Measurements from ENCODE around the gene FPR1.
A peak's percentile ranks its signal among the peaks of the same experiment; 100 is the strongest.

Gene FPR1, protein sequence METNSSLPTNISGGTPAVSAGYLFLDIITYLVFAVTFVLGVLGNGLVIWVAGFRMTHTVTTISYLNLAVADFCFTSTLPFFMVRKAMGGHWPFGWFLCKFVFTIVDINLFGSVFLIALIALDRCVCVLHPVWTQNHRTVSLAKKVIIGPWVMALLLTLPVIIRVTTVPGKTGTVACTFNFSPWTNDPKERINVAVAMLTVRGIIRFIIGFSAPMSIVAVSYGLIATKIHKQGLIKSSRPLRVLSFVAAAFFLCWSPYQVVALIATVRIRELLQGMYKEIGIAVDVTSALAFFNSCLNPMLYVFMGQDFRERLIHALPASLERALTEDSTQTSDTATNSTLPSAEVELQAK

GRCh38 chr19:51751655-51752054, at the start of gene FPR1:
TSS of gene FPR1 (minus strand) at chr19:51751878. CDS start at chr19:51746994, 4,884 bp downstream.
- DNase-seq (ENCODE audit: low read depth, low spot score) = no peak

DNA sequence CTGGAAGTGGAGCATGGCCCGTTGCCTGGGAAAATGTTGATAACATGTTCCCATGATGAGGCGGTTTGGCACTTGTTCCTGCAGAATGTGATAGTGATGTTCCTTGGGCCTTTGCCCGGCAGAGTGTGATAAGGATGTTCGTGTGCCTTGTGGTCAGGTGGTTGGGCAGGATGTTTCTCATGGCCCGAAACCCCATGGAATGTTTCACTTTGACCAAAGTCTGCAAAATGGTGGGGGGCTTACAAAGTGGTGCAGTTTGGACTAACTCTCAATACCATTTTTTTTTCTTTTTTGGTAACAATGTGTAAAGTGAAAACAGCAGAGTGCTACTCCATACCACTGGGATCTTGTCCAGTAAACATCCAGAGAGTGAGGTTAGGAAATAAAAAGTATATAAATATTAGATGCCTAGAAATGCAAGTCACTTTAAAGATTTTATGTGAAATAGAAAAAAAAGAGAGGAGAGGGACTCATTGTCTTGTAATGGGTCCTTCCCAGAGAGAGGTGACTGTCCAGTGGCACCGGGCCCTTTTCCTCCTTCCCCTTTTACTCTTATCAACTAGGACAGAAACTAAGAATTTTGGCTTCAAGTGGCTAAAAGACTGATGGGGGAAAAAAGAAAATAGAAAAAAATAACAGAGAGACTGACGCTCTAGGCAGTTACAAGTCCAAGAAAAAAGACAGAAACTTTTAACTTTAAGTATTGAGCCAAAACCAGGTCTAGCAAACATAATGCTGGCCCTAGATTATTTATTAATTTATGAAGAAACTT, 49.0 kb upstream of the FPR1 start:
- DNase-seq (ENCODE audit: low read depth, low spot score) = no peak

- no peak for DNase-seq (ENCODE audit: low read depth, low spot score)
These were observed 48.2 kb upstream of the FPR1 start for GRCh38 chr19:51799774-51800472.

DNA sequence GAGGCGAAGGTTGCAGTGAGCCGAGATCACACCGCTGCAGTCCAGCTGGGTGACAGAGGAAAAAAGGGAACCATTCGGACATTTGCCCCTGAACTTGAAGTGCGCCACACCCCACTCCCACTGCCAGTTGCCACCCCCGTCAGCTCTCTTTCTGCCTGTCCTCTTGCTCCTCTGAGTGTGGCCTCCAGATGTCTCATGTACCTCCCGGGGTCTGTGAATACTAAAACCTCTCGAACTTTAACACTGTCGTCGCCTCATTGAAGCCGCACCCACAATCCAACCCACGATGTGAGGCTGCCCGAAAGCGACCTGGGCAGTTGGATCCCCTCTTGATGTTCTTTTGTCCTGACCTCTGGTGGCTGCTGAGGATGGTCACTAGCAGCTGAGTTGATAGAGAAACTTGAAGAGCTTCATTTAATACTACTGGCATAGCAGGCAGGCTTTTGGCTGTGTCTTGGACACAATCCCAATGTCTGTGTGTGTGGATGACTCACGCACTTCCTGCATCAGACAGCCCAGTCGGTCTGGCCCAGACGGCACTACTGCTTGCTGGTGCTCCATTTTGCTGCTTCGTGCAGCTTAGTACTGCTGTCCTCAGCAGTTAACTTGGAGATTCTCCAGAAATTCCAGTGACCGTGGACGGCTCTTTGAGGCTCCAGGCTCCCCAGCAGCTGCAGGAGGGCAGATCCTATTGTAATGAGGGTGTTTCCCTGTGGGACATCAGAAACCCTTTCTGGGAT, 47.5 kb upstream of the FPR1 start:
- DNase-seq (ENCODE audit: low read depth, low spot score) = no peak

DNA sequence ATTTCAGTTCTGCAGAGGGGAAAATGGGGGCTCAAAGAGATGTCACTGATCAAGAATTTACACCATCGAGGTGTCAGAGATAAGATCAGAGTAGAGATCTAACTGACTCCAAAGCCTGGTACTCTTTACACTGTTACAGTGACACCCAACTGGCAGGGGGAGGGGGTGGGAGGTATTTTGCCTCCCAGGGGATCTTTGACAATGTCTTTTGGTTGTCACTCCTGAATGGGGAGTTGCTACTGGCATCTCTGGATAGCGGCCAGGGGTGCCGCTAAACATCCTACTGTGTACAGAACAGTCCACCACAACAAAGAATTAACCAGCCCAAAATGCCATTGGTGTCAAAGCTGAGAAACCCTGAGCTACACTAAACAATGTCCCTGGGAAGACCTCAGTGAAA, 46.4 kb upstream of the FPR1 start:
- DNase-seq (ENCODE audit: low read depth, low spot score) = no peak

DNA sequence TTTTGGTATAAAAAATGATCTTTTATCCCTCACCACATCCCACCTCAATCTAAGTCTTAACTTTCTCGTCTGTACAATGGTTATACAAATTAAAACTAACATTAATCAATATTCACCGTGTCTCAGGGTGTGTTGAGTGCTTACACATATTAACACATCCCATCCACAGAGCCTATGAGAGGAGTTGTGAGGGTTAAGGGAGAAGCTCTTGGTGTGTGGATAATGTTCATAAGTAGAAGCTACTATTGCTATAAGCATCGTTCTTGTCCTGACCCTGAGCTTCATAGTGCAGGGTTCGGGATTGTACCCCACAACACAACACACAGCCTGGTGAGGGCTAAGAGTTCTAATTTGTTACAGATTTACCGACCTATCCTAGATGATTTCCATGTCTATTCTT, 45.8 kb upstream of the FPR1 start:
- DNase-seq (ENCODE audit: low read depth, low spot score) = no peak

GRCh38 chr19:51796195-51796679, 44.6 kb upstream of the FPR1 start:
- no peak for DNase-seq (ENCODE audit: low read depth, low spot score)

DNA sequence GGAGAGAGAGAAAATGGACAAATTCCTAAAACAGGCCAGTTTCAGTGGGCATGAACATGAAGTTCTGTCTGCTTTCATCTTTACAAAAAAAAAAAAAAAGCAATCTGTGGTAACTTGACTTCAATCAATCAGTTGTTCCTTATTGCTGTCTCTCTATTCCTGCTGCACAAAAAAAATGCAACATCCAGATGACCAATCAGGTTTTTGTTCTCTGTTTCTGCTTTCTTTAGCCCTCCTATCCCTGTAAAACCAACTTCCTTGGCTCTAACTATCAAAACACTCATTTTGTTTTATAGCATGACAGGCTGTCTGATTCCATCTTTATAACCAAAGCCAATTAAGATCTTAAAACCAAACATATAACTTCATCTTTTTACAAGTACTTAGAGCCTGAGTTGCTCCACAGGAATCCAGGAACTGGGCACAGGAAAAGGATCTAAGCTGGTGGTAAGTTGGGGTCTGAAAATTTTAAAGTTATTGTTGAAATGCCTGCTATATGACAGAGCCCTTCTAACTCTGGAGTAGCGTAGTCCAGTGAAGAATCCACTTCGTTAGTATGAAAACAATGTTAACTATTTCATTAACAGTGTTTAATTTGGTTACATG, 43.3 kb upstream of the FPR1 start, which contains the start of gene FPR3:
FPR3 (plus strand) TSS at position 273 of the 606 bp plus-strand sequence. CDS start 28,592 bp downstream, outside the sequence.
- DNase-seq (ENCODE audit: low read depth, low spot score) = no peak

DNA sequence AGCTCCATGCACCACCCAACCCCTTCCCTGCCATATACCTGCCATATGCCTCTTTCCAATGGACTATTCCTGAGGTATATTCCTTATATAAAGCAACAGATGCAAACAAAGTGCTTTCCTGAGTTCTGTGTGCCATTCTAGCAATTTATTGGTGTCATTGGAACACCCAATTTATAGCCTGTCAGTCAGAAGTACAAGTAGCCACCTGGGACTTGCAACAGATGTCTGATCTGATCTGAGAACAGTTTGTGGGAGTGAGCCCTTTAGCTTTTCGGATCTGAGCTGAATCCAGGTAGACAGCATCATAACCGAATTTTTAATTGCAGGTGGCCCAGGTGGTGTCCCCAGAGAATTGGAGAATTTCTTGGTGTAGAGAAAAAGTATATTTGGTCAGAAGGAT, 42.3 kb upstream of the FPR1 start:
- no peak for DNase-seq (ENCODE audit: low read depth, low spot score)

- no peak for DNase-seq (ENCODE audit: low read depth, low spot score)
These were observed 41.3 kb upstream of the FPR1 start for GRCh38 chr19:51792932-51793331.

- no peak for DNase-seq (ENCODE audit: low read depth, low spot score)
These were observed 37.5 kb upstream of the FPR1 start for GRCh38 chr19:51789061-51789795.

DNA sequence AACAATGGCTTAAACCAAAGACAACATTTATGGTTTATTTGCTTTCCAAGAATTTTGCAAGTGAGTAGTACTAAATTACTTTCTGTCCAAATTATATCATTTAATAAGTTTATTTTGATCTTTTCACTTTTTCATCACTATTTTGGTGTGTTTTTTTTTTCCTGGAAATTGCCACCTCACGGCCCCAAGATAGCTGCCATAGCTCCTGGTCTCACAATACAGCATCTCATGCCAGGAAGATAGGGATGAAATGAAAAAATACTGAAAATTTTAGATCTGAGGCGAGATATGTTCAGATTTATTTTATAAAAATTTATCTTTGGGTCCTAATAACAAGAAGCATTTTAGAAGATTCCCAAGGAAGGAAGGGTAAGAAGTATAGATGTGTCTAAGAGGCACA, 36.4 kb upstream of the FPR1 start:
- DNase-seq (ENCODE audit: low read depth, low spot score) = no peak

DNA sequence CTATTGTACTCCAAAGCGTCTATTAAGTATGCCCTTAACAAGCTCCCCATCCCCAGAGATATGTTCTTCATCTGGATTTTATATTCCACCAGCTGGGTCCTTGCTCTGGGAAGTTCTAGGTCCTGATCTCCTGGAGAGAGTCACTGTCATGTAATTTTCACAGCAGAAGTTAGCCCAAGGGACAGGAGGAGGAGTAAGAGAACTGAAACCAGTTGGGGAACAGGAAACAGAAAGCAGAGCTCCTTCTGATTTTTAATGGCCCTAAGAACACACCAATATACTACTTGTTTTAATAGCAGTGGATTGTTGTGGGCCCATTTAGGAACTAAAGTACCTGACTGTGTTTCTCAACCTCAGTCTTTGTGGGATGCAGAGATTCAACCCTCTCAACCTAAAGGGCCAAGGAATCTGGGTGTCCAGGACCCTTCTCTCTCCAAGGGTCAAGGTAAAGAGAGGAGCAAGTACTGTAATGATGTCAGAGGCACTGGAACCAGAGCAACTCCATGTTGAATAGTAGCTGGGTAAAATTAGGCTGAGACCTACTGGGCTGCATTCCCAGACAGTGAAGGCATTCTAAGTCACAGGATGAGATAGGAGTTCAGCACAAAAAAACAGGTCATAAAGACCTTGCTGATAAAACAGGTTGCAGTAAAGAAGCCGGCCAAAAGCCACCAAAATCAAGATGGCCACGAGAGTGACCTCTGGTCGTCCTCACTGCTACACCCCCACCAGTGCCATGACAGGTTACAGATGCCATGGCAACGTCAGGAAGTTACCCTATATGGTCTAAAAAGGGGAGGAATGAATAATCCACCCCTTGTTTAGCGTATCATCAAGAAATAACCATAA, 35.2 kb upstream of the FPR1 start:
- DNase-seq (ENCODE audit: low read depth, low spot score) = no peak

DNA sequence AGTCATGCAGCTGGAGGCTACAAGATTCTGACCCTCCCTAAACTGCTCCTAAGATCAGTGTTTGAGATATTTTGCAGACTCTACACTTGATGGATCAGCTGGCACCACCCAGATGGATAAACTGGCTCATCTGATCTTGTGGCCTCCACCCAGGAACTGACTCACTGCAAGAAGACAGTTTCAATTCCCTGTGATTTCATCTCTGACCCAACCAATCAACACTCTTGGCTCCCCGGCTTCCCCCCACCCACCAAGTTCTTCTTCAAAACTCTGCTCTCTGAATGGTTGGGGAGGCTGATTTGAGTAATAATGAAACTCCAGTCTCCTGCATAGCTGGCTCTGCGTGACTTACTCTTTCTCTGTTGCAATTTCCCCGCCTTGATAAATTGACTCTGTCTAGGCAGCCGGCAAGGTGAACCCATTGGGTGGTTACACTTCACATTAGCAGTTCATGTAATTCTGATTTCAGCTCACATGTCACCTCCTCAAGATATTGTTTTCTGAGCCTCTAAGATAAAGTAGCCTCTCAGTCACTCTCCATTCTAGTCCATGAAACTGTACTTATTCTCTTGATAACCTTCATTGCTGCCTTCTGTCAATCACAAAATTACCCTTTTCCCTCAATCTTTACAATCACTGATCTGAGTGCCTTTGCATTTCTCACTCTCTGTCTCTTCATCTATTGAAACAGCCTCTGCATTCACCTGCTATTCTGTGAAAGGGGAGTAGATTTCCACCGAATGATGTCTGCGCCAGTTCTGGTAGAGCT, 33.4 kb upstream of the FPR1 start:
- peak; percentile 18 for DNase-seq (ENCODE audit: low read depth, low spot score)

DNA sequence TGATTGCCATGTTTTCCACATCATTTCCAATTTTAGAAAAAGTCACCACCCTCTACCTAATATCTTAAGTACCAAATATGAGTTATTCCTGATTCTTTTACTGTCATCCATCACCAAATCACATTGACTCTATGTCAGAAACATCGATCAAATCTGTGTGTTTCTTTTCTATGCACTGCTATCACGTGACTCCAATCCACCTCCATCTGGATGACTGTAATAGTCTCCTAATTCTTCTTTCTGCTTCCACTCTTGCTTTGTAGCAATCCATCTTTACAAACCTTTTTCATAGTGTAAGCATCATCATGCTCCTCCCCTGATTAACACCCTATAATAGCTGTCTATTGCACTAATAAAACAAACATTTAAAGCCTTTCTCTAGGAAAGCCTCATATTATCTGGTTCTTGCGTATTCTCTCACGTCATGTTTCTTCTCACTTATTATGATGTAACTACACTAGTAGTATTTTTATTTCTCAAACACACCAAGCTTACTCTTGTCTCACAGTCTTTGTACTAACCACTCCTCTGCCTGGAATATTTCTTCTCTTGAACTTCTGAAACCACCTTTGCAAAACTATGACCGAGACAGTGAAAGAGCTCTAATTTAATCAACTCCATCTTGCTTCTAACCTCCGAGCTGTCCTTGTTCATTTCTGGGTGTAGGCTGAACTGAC, 32.6 kb upstream of the FPR1 start:
- DNase-seq (ENCODE audit: low read depth, low spot score) = no peak

DNA sequence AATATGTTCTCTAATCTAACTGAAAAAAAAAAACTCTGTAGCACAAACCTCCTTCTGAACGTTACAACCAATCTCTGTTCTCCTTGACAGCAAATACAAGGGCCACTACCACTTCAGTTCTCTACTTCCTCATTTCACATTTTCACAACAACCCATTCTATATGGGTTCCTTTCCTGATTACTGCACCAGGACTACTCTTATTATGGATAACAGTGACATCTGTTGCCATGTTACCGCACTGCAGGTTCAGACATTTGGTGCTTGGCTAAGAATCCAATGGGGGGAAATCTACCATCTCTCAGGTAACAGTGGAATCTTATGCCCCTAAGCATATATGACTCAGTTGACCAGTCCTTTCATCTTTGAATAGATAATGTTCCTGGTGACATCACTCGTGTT, 31.7 kb upstream of the FPR1 start:
- no peak for DNase-seq (ENCODE audit: low read depth, low spot score)

DNA sequence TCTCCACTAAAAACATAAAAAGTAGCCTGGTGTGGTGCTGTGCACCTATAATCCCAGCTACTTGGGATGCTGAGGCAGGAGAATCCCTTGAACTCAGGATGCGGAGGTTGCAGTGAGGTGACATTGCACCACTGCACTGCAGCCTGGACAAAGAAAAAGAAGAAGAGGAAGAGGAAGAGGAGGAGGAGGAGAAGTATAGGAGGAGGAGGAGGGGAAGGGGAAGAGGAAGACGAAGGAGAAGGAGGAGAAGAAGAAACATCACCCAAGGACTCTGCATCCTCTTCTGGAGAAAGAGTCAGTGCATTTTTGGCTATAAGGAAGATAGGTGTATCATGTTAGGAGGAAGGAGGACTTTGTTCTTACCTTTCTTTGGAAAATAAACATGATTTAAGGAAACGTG, 30.3 kb upstream of the FPR1 start:
- DNase-seq (ENCODE audit: low read depth, low spot score) = no peak

GRCh38 chr19:51780270-51780669, 28.6 kb upstream of the FPR1 start:
- DNase-seq (ENCODE audit: low read depth, low spot score) = no peak
